Dendritic cell treated with granulocyte-macrophage colony-stimulating factor and Interleukin-4, amounts not matched to agents 40 ng/mL and 50 ng/mL, for 4 days (primary cell): ENCODE results near the gene ANKRD34A.

Source experiments
- H3K27ac Mint-ChIP-seq: one replicate; pipeline ENCODE4 v1.8.0; 2022; ENCODE audit warnings: mild to moderate bottlenecking, mixed read lengths
- H3K27me3 Mint-ChIP-seq: one replicate; pipeline ENCODE4 v1.8.0; 2022; ENCODE audit warnings: mild to moderate bottlenecking, mixed read lengths
- H3K36me3 Mint-ChIP-seq: one replicate; pipeline ENCODE4 v1.8.0; 2022; ENCODE audit warnings: low read depth, mixed read lengths
- H3K4me1 Mint-ChIP-seq: one replicate; pipeline ENCODE4 v1.8.0; 2022; ENCODE audit warnings: low read depth, mixed read lengths
- H3K4me3 Mint-ChIP-seq: one replicate; pipeline ENCODE4 v1.8.0; 2022; ENCODE audit warnings: mild to moderate bottlenecking, moderate library complexity, mixed read lengths
- H3K9me3 Mint-ChIP-seq: one replicate; pipeline ENCODE4 v1.8.0; 2022; ENCODE audit warnings: mixed read lengths
- intact Hi-C: fragments of 100-400 bp; cut with micrococcal nuclease; formaldehyde crosslinking; loops from one replicate; pipeline ENCODE4 v1.15.0; 2022

Gene ANKRD34A

GRCh38 chr1:145956781-145957442, 7.5 kb downstream of the ANKRD34A start:
- Mint-ChIP-seq H3K9me3 (no peaks in the 10 kb centered on the region), H3K4me1 (peaks cover 72% of the 10 kb centered on the region), H3K36me3 (peaks cover 8% of the 10 kb centered on the region), H3K27ac (peak overlapping the region; percentile 71), H3K27me3 (peaks cover 17% of the 10 kb centered on the region), H3K4me3 (peak overlapping the region; percentile 79)
- intact Hi-C loops: no loop called here

- intact Hi-C loops: no loop called here
- Mint-ChIP-seq H3K27ac (peak overlapping the region; percentile 71), H3K27me3 (peaks cover 11% of the 10 kb centered on the region), H3K9me3 (no peaks in the 10 kb centered on the region), H3K36me3 (peaks cover 13% of the 10 kb centered on the region), H3K4me3 (peak overlapping the region; percentile 79), H3K4me1 (peaks cover 67% of the 10 kb centered on the region)
These were observed 8.0 kb downstream of the ANKRD34A start for GRCh38 chr1:145956361-145956760.

GRCh38 chr1:145955436-145955835, 8.9 kb downstream of the ANKRD34A start:
- Mint-ChIP-seq H3K36me3 (peaks cover 9% of the 10 kb centered on the region), H3K9me3 (no peaks in the 10 kb centered on the region), H3K27me3 (peaks cover 2% of the 10 kb centered on the region), H3K4me3 (no peak overlapping the region), H3K4me1 (peaks cover 63% of the 10 kb centered on the region), H3K27ac (no peak overlapping the region)
- intact Hi-C loops: no loop called here

GRCh38 chr1:145953861-145954260, 10.5 kb downstream of the ANKRD34A start:
- H3K9me3 Mint-ChIP-seq: no peaks in the 10 kb centered on the region
- intact Hi-C loops: no loop called here
- no peak overlapping the region for H3K27ac Mint-ChIP-seq
- peaks cover 55% of the 10 kb centered on the region for H3K4me1 Mint-ChIP-seq
- no peaks in the 10 kb centered on the region for H3K27me3 Mint-ChIP-seq
- H3K4me3 Mint-ChIP-seq: no peak overlapping the region
- peaks cover 16% of the 10 kb centered on the region for H3K36me3 Mint-ChIP-seq

GRCh38 chr1:145952903-145953302, 11.5 kb downstream of the ANKRD34A start:
- H3K4me1 Mint-ChIP-seq: peaks cover 45% of the 10 kb centered on the region
- H3K27me3 Mint-ChIP-seq: no peaks in the 10 kb centered on the region
- H3K9me3 Mint-ChIP-seq: no peaks in the 10 kb centered on the region
- intact Hi-C loops: no loop called here
- H3K36me3 Mint-ChIP-seq: peaks cover 16% of the 10 kb centered on the region
- no peak overlapping the region for H3K4me3 Mint-ChIP-seq
- no peak overlapping the region for H3K27ac Mint-ChIP-seq

GRCh38 chr1:145951526-145951925, 12.8 kb downstream of the ANKRD34A start:
- intact Hi-C loops: no loop called here
- no peak overlapping the region for H3K4me3 Mint-ChIP-seq
- H3K36me3 Mint-ChIP-seq: peaks cover 21% of the 10 kb centered on the region
- H3K9me3 Mint-ChIP-seq: no peaks in the 10 kb centered on the region
- H3K4me1 Mint-ChIP-seq: peaks cover 36% of the 10 kb centered on the region
- H3K27ac Mint-ChIP-seq: no peak overlapping the region
- no peaks in the 10 kb centered on the region for H3K27me3 Mint-ChIP-seq

GRCh38 chr1:145949219-145949618, 15.2 kb downstream of the ANKRD34A start:
- Mint-ChIP-seq H3K27me3 (no peaks in the 10 kb centered on the region), H3K9me3 (no peaks in the 10 kb centered on the region), H3K4me1 (peaks cover 13% of the 10 kb centered on the region), H3K36me3 (peaks cover 35% of the 10 kb centered on the region), H3K27ac (no peak overlapping the region), H3K4me3 (no peak overlapping the region)
- intact Hi-C loops: no loop called here

GRCh38 chr1:145947551-145947950, 16.8 kb downstream of the ANKRD34A start:
- Mint-ChIP-seq H3K27ac (no peak overlapping the region), H3K9me3 (no peaks in the 10 kb centered on the region), H3K27me3 (no peaks in the 10 kb centered on the region), H3K36me3 (peaks cover 50% of the 10 kb centered on the region), H3K4me3 (no peak overlapping the region), H3K4me1 (peaks cover 22% of the 10 kb centered on the region)
- intact Hi-C loops: no loop called here

- Mint-ChIP-seq H3K27me3 (no peaks in the 10 kb centered on the region), H3K4me3 (no peak overlapping the region), H3K9me3 (no peaks in the 10 kb centered on the region), H3K27ac (no peak overlapping the region), H3K4me1 (peaks cover 25% of the 10 kb centered on the region), H3K36me3 (peaks cover 56% of the 10 kb centered on the region)
- intact Hi-C loops: no loop called here
These were observed 17.8 kb downstream of the ANKRD34A start for GRCh38 chr1:145946477-145946986.

GRCh38 chr1:145944532-145944931, 19.8 kb downstream of the ANKRD34A start:
- intact Hi-C loops: no loop called here
- Mint-ChIP-seq H3K36me3 (peaks cover 63% of the 10 kb centered on the region), H3K27me3 (no peaks in the 10 kb centered on the region), H3K4me1 (peaks cover 11% of the 10 kb centered on the region), H3K4me3 (no peak overlapping the region), H3K9me3 (no peaks in the 10 kb centered on the region), H3K27ac (no peak overlapping the region)

GRCh38 chr1:145942871-145943270, 21.5 kb downstream of the ANKRD34A start:
- Mint-ChIP-seq H3K4me3 (no peak overlapping the region), H3K27ac (no peak overlapping the region), H3K36me3 (peaks cover 64% of the 10 kb centered on the region), H3K9me3 (no peaks in the 10 kb centered on the region), H3K27me3 (no peaks in the 10 kb centered on the region), H3K4me1 (peaks cover 11% of the 10 kb centered on the region)
- intact Hi-C loops: no loop called here

- H3K36me3 Mint-ChIP-seq: peaks cover 66% of the 10 kb centered on the region
- peaks cover 11% of the 10 kb centered on the region for H3K4me1 Mint-ChIP-seq
- H3K9me3 Mint-ChIP-seq: no peaks in the 10 kb centered on the region
- intact Hi-C loops: no loop called here
- no peaks in the 10 kb centered on the region for H3K27me3 Mint-ChIP-seq
- no peak overlapping the region for H3K4me3 Mint-ChIP-seq
- no peak overlapping the region for H3K27ac Mint-ChIP-seq
These were observed 22.0 kb downstream of the ANKRD34A start for GRCh38 chr1:145942405-145942804.

GRCh38 chr1:145937436-145937835, 26.9 kb downstream of the ANKRD34A start:
- no peak overlapping the region for H3K4me3 Mint-ChIP-seq
- no peaks in the 10 kb centered on the region for H3K27me3 Mint-ChIP-seq
- peaks cover 14% of the 10 kb centered on the region for H3K4me1 Mint-ChIP-seq
- H3K9me3 Mint-ChIP-seq: no peaks in the 10 kb centered on the region
- intact Hi-C loops: no loop called here
- H3K27ac Mint-ChIP-seq: no peak overlapping the region
- peaks cover 71% of the 10 kb centered on the region for H3K36me3 Mint-ChIP-seq

GRCh38 chr1:145936247-145936646, 28.1 kb downstream of the ANKRD34A start:
- Mint-ChIP-seq H3K27ac (no peak overlapping the region), H3K4me1 (peaks cover 13% of the 10 kb centered on the region), H3K4me3 (no peak overlapping the region), H3K27me3 (no peaks in the 10 kb centered on the region), H3K36me3 (peaks cover 66% of the 10 kb centered on the region), H3K9me3 (no peaks in the 10 kb centered on the region)
- intact Hi-C loops: no loop called here

- no peak overlapping the region for H3K27ac Mint-ChIP-seq
- H3K4me3 Mint-ChIP-seq: no peak overlapping the region
- intact Hi-C loops: no loop called here
- H3K36me3 Mint-ChIP-seq: peaks cover 68% of the 10 kb centered on the region
- H3K27me3 Mint-ChIP-seq: no peaks in the 10 kb centered on the region
- peaks cover 13% of the 10 kb centered on the region for H3K4me1 Mint-ChIP-seq
- no peaks in the 10 kb centered on the region for H3K9me3 Mint-ChIP-seq
These were observed 28.7 kb downstream of the ANKRD34A start for GRCh38 chr1:145935708-145936107.
